T1000 (cell line): ENCODE measurements around the gene TRAPPC5.

Experiments
- DNase-seq: peaks from one replicate; lab custom pipeline; 2025; ENCODE audit warnings: mixed read lengths; lab: John Stamatoyannopoulos, UW

The TRAPPC5 gene

DNA sequence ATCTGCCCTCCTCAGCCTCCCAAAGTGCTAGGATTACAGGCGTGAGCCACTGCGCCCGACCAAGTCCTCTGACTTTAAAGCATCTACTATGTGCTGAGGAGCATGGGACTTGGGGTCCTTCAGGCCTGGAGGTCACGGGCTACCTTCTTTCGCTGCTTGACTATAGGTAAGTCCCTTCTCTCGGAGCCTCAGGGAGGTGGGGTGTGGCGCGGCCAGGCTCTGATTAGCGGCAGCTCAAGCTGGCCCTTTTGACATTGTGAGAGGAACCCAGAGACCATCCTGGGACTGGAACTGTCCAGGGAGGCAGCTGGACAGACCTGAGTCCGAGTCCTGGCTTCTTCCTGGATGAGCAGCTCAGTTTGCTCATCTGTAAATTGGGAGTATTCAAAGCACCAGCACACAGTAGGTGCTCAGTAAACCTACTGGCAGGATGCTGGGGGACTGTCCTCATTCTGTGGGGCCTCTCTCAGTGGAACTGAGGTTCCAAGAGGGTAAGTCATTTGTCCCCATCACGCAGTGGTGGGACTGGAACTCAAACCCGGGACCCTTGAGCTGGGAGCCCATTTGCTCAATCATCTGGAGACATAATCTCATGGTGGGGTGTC lies 20.5 kb downstream of the TRAPPC5 start:
- DNase-seq: no peak

DNA sequence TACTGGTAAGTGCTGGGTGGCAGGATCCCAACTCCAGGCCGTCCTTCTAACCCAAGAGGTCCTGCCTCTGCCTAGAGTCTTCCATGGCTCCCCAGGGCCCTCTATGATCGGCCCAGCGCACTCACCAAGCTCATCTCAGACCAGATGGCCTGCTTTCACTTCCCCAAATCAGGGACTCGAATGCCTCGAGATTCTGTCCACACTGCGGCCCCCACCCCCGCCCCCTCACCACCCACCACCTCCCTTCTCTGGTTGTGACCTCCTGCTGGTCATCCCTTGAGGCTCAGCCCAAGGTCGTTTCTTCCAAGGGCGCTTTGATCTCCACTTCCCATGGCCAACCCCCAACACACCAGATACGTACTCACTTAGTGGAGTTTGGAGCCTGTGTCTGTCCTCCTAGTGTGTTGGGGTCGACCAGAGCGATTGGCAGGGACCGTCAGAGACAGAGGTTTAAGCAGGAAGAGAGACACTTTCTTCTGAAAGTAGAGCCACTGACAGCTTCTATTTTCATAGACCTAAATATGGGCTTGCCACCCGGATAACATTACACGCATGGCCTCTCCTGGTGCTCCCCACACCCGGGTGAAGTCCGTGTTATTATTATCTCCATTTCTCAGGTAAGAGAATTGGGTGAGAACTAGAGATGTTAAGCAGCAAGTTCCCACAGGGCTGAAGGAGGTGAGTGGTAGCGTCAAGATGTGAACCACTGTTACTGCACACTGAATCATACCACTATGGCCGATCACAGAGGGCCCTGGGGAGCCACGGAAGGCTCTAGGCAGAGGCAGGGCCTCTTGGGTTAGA lies 21.2 kb downstream of the TRAPPC5 start, which contains the start of gene FCER2:
TSS of gene FCER2 (minus strand) at position 478 of the 804 bp plus-strand sequence. CDS start 2,371 bp downstream, outside the sequence.
- no peak for DNase-seq

DNA sequence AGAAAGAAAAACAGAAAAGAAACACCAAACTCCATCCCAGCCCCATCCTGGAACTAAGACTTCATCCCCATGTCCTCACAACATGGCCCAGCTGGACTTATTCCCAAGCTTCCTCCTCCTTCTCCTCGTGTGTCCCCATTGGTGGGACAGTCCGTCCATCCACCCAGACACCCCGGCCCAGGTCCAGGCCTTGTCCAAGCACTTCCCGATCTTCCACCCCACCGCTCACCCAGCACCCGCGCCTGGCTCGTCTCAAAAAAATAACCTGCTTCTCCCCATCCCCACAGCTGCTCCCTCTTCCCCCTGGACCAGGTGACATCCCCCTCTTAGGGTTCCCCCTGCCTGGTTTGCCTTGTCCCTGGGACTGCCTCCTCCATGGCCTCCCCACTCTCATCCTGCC lies 22.7 kb downstream of the TRAPPC5 start:
- no peak for DNase-seq

DNA sequence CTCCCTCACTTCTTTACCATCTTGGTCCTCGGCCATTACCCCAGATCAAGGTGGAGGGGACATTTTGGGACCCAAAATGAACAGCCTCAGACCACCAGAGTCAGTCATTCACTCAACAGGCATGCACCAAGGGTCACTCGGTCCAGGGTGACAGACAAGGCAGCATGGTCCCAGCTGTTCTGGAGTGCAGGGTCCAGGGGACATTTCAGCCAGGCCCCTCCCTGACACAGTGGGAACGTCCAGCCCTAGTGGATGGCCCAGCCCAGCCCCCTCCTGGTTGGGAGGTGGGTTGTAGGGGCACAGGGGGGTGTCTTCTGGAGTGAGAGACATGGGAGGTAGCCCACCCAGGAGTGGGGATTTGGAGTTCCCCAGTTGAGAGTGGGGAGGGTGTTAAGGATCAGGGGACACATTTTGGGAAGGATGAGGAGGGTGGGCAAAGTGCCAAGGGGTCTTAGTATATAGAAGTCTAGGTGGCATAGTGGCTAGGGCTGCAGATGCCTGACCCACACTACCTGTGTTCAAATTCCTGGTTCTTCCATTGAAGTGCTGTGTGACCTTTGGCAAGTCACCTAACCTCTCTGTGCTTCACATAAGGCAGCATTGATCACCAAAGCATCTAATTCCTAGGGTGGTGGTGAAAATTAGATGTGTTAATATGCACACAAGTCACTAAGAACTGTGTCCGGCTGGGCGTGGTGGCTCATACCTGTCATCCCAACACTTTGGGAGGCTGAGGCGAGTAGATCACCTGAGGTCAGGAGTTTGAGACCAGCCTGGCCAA lies 23.8 kb downstream of the TRAPPC5 start:
- no peak for DNase-seq

DNA sequence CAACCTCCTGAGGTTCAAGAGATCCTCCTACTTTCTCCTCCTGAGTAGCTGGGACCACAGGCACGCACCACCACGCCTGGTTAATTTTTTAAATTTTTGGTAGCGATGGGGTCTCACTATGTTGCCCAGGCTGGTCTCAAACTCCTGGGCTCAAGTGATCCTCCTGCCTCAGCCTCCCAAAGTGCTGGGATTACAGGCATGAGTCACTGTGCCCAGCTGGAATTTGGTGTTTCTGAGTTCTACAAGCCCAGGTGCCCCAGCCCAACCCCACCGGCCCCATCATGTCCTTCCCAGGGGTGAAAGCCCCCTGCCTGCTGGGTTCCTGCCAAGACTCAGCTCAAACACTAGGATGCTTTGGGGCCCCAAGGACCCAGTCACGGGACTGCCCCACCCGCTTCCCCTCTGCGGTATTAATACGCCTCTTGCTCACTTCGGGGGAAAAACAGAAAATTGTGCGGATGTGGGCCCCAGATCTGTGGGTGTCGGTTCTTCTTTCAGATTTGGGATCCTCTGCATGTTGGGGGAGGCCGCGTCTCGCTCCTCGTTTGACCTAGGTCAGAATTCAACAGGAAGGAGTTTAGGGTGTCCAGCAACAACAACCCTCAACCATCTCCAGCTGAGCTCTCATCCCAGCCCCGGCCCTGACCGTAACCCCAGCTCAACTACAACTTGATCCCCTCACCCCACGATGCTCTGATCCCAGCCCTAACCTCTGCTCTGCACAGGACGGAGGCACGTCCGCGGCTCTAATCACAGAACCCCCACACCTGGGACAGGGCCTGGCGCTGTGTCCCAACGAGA lies 25.0 kb downstream of the TRAPPC5 start:
- DNase-seq: no peak

DNA sequence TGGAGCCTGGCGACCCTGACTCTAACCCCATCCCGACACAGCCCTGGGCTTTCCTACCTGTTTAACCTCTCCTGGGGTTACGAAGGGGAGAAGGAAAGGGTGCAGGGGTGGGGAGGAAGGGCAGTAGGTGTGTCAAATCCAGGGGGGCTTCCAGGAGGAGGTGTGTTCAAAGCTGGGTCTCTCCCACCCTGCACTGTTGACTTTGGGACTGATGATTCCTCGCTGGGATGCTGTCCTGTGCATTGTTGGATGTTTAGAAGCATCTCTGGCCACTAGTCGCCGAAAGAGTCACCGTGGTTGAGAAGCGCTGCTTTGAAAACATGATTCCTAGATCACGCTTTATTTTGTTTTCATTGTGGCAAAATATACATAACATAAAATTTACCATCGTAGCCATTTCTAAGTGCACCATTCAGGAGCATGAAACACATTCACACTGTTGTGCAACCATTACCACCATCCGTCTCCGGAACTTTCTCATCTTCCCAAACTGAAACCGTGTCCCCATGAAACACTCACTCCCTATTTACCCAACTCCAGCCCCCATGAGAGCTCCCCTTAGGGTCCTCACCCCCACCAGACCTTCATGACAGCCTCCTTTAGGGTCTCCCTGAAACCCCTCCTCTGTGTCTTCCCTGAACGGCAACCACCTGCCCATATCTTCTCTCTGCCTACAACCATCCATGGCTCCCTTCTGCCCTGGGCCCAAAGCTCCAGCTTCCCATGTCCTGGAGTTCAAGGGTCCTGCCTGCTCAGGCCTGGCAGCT lies 25.7 kb downstream of the TRAPPC5 start:
- DNase-seq: no peak

DNA sequence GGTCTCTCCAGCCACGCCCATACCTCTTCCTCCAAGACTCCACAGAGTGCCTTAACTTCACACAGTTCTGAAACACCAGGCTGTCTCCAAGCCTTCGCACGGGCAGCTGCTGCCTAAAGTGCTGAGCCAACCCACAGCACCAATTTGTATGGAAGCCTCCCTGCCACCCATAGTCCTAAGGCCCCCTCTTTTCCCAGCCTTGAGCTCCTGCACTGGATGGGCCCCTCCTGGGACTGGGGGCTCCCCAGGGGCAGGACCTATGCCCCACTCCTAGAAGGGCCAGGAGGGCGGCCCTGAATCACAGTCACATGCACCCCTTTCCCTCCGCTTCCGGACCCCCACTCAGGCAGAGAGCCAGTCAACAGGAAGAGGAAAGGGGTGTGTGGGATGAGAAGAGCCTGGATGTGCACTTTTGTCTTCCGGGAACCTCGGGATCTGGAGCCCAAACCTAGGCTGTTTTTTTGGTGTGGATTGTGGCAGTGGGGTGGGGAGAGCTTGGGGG lies 26.4 kb downstream of the TRAPPC5 start:
- DNase-seq: no peak

DNA sequence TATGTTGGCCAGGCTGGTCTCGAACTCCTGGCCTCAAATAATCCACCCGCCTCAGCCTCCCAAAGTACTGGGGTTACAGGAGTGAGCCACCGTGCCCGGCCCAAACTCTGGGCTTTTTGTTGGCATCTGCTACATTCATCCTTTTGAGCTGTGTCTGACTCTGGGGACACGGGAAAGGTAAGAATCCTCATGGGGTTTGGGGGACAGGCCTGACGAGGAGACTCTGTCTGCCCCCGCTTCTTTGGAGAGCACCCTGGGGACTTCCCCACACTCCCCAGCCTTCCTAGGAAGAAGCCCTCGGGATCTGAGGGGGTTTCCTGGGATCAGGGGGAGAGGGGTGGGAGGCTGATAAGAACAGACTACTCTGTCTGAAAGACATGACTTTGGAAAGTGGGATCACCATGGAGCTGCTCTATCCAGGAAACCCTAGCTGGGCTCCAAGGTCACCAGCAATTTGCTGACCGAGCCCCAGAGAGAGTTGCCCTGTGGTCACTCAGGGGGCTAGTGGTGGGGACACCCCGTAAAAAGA lies 29.4 kb downstream of the TRAPPC5 start:
- no peak for DNase-seq

DNA sequence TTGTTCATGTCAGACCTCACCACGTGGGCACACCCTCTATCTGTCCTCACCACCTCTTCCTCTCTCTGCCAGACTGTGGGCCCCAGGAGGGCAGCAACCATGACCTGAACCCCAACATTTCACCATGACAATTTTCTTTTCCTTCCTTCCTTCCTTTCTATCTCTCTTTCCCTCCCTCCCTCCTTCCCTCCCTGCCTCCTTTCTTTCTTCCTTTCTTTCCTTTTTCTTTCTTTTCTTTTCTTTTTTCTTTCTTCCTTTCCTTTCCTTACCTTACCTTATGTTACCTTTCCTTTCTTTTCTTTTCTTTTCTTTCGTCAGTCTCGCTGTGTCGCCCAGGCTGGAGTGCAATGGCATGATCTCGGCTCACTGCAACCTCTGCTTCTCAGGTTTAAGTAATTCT lies 30.0 kb downstream of the TRAPPC5 start:
- no peak for DNase-seq

DNA sequence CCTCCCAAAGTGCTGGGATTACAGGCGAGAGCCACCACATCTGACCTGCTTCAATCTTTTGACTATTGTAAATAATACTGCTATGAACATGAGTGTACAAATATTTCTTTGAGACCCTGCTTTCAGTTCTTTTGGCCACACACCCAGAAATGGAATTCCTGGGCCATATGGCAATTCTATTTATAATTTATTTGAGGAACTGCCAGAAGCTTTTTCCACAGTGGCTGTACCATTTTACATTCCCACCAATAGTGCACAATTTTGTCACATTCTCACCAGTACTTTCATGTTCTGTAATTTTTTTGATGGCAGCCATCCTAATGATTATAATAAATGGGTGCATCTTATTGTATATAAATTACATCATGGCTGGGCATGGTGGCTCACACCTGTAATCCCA lies 35.0 kb downstream of the TRAPPC5 start:
- DNase-seq: no peak

DNA sequence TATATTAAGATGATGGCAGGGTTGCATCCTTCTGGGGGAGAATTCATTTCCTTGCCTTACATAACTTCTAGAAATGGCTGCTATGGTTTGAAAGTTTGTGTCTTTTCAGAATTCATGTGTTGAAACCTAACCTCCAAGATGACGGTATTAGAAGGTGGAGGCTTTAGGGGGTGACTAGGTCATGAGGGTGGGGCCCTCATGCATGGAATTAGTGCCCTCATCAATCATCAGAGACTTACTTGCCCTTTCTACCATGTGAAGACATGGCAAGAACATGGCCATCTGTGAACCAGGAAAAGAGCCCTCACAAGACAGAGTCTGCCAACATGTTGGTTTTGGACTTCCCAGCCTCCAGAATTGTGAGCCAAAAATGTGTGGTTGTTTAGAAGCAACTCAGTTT lies 36.1 kb downstream of the TRAPPC5 start:
- no peak for DNase-seq

DNA sequence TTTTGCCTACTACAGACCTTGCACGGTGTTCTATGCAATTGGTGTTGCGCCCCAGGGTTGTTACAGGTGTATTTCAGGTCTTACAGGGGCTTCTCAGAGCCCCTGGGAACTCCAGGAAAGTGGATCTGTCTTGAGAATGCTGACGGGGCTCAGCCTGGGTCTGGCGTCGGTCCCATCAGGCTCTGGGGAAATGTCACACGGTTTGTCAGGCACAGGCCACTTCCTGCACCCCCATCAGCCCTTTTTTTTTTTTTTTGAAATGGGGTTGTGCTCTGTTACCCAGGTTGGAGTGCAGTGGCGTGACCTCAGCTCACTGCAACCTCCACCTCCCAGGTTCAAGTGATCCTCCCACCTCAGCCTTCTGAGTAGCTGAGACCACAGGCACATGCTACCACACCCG lies 38.0 kb downstream of the TRAPPC5 start:
- no peak for DNase-seq

DNA sequence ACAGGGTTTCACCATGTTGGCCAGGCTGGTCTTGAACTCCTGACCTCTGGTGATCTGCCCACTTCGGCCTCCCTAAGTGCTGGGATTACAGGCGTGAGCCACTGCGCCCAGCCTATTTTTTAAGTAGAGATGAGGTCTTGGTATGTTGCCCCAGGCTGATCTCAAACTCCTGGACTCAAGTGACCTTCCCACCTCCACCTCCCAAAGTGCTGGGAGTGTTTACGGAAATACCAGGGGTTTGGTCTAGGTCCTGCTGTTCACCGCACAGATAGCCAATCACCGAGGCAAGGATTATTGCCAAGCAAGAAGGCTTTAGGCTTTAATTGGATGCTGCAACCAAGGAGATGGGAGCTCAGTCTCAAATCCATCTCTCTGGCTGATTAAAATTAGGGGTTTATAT lies 39.7 kb downstream of the TRAPPC5 start:
- DNase-seq: no peak

DNA sequence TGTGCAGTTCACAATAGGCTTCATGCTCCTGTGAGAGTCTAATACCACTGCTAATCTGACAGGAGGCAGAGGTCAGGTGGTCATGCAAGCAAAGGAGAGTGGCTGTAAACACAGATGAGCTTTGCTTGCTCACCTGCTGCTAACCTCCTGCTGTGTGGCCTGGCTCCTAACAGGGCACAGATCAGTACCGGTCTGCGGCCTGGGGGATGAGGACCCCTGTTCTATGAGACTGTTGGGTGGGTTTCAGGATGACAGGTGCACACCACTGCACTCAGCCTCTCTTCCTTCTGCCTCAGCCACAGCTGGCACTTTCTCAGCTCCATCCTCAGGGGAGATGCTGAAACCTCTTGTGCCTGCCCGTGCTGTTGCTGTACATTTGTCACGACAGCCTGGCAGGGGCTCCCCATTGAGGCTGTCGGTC lies 41.6 kb downstream of the TRAPPC5 start:
- no peak for DNase-seq

DNA sequence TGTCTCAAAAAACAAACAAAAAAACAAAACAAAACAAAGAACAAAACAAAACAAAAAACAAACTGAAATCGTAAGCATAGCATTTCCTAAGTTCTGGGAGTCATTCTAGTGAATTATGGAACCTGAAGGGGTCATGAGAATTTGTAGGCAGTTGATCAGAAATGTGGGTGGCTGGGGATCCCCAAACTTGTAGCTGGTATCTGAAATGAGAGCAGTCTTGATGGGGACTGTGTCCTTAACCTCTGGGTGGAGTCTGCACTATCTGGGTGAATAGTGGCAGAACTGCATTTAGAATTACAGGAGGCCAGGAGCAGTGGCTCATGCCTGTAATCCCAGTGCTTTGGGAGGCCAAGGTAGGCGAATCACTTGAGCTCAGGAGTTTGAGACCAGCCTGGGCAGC lies 45.2 kb downstream of the TRAPPC5 start:
- no peak for DNase-seq

DNA sequence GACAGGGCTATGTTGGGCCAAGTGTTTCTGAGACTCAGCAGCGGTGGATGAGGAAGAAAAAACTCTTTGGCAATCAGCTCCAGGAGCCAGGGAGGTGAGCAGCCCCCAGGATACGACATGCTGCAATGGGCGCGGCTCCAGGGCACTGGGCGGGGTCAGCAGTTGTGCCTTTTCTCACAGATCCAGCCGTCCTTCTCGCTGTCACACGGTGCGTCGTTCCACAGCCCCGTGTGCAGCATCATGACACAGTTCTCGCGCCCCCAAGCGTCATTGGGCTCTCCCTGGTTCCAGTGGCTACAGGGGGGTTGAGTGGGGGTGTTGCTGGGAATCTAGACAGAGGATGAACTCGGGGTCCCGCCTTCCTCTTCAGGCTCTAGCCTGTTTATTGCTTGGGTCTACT lies 48.6 kb downstream of the TRAPPC5 start:
- DNase-seq: no peak

DNA sequence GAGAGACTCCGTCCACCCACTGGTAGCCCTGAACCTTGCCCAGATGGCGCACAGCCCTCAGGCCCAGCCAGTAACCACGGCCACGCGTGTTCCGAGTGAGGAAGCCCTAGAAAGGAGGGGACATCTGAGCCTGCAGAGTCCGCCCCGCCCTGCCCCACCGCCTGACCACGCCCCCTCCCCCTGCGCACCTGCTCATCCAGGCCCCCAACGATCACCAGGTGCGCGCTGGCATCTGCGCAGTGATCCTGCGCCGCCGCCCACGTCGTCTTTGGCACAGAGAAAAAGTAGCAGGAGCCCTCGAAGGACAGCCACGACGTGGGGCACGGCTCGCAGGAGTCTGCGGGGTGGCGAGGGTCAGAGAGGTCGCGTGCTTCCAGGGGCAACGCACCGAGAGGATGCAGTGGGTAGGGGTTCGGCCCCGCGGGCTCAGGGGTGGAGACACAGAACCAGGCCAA lies 49.2 kb downstream of the TRAPPC5 start:
- no peak for DNase-seq

DNA sequence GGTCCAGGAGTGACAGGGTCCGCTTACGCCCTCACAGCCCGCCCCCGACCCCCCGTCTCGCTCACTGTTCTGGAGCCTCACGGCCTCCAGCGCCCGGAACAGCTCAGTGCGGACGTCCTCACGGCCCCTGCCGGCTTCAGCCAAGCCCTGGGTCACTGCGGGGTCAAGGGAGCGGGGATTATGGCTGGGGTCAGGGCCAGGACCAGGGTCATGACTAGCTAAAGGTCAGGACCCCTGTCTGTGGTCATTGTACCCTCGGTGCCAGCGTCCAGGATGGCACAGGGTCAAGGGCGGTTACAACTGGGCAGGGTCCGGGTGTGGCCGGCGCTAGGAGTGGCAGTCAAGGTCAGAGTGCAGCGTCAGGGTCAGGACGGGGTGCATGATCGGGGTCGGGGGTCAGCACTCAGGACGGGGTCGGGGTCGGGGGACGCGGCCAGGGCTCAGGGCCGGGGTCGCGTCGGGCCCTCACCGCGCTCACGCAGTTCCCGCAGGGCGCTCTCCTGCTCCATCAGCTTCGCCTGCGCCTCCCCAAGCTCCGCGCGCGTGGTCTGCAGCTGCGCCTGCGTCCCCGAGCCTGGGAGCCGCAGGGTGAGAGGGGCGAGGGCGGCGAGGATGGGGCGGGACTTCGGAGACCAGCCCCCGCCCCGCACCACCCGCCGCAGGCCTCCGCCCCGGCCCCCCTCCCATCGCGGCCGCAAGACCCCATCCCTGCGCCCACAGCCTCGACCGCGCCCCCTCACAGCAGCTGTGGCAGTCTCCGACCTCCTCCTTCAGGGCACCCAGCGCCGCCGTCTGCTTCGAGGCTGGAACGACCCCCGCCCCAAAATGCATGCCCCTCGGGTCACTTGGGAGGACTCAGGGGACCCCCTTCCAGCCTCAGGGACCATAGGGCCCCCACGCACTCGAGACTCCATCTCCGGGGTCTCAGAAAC lies 49.9 kb downstream of the TRAPPC5 start:
- DNase-seq: no peak

DNA sequence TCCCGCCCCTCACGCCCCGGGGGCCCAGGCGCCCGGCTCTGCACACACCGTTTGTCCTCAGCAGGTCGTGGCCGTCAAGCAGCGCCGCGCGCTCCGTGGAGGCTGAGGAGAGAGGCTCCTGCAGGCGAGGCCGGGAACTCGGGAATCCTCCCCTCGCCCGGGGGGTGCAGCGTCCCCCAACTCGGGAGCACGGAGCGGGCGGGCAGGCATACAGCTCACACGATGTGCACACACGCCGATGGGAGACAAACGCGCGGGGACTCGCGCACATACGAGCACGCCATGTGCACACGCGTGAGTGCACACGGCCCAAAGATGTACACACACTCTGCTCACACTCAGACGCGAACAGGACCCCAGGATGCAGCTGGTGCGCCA lies 50.6 kb downstream of the TRAPPC5 start:
- DNase-seq: no peak

DNA sequence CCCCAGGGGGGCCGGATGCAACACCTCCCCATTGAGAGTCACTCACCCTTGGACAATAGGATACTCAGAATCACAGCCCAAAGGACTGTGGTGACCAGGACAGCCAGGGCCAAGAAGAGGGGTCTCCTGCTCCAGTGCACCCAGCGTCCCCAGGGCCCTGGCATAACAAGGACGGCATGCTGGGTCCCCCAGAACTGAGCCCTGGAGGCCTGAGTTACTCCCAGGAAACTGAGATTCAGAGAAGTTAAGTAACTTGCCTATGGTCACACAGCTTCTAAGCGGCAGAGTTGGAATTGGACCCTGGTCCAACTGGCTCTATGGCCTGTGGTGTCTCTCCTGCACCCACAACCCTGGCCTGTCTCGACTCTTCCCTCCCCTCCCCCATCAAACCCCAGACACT lies 51.0 kb downstream of the TRAPPC5 start:
- no peak for DNase-seq
